GM12864 (cell line): ENCODE data around the gene DISP3.

Source experiments
- DNase-seq: peaks from one replicate; pipeline ENCODE4 v3.0.0-alpha.2; 2011; ENCODE audit warnings: low read depth
- H3K4me3 ChIP-seq: 2 replicates; pipeline ENCODE4 v1.5.1; 2011; ENCODE audit warnings: mild to moderate bottlenecking, low read depth, low read length, control low read depth
- CTCF ChIP-seq: IDR thresholded peaks from 2 replicates; pipeline ENCODE4 v1.5.1; 2011; ENCODE audit warnings: low read depth, mild to moderate bottlenecking, moderate library complexity, low read length, control low read depth, inconsistent platforms; ENCODE audit errors: missing control alignments

The DISP3 gene

GRCh38 chr1:11485191-11485590 is 6.2 kb downstream of the DISP3 start:
- TF ChIP-seq CTCF: no peak
- DNase-seq: no peak
- H3K4me3 ChIP-seq: no peak overlapping the region

- H3K4me3 ChIP-seq: no peak overlapping the region
- DNase-seq: no peak
- no peak for TF ChIP-seq CTCF
Measured at GRCh38 chr1:11486231-11487009, 7.5 kb downstream of the DISP3 start.

- no peak for DNase-seq
- no peak overlapping the region for H3K4me3 ChIP-seq
- no peak for TF ChIP-seq CTCF
Measured at GRCh38 chr1:11487196-11487751, 8.3 kb downstream of the DISP3 start.

GRCh38 chr1:11488201-11488770 is 9.3 kb downstream of the DISP3 start:
- TF ChIP-seq CTCF: no peak
- no peak for DNase-seq
- no peak overlapping the region for H3K4me3 ChIP-seq

GRCh38 chr1:11488966-11489625 is 10.1 kb downstream of the DISP3 start:
- no peak for DNase-seq
- no peak for TF ChIP-seq CTCF
- no peak overlapping the region for H3K4me3 ChIP-seq

- no peak overlapping the region for H3K4me3 ChIP-seq
- no peak for TF ChIP-seq CTCF
- no peak for DNase-seq
Measured at GRCh38 chr1:11492235-11492634, 13.3 kb downstream of the DISP3 start.
